HL-60 (cell line): ENCODE measurements around the gene BTN2A1.

Experiments
- DNase-seq, 2 experiments: peaks; one replicate each; pipeline ENCODE4 v3.0.0-alpha.2; 2010 to 2020; ENCODE audit warnings: low read depth in 1 of 2, low spot score in 1 of 2
- H3K27ac ChIP-seq: fragments of 250-450 bp; sonication (Bioruptor Pico); replicated peaks from 2 replicates; pipeline ENCODE4 v1.5.1; 2020; ENCODE audit warnings: mild to moderate bottlenecking, moderate library complexity
- H3K27me3 ChIP-seq: fragments of 250-450 bp; sonication (Bioruptor Pico); 2 replicates; pipeline ENCODE4 v1.5.1; 2021; ENCODE audit warnings: mild to moderate bottlenecking, moderate library complexity; ENCODE audit not compliant: insufficient read depth, poor library complexity, severe bottlenecking
- H3K4me3 ChIP-seq: replicated peaks from 2 replicates; pipeline ENCODE4 v1.5.1; 2011; ENCODE audit warnings: mild to moderate bottlenecking, control low read depth, low read length; ENCODE audit not compliant: insufficient read depth
- GABPA ChIP-seq: IDR thresholded peaks from 2 replicates; pipeline ENCODE4 v1.6.1; 2012; ENCODE audit warnings: low read depth
- POLR2AphosphoS5 ChIP-seq: IDR thresholded peaks from 2 replicates; pipeline ENCODE4 v1.6.1; 2012; ENCODE audit warnings: low read depth
- SPI1 ChIP-seq: IDR thresholded peaks from 2 replicates; pipeline ENCODE4 v1.6.1; 2012; ENCODE audit warnings: low read depth, mild to moderate bottlenecking, borderline replicate concordance
- TF ChIP-seq, protein P1 (sequence below): IDR thresholded peaks from one replicate; pipeline ENCODE4 v1.5.1; 2011; ENCODE audit warnings: low read length, control low read depth, inconsistent platforms; ENCODE audit not compliant: insufficient read depth

BTN2A1 gene

DNA sequence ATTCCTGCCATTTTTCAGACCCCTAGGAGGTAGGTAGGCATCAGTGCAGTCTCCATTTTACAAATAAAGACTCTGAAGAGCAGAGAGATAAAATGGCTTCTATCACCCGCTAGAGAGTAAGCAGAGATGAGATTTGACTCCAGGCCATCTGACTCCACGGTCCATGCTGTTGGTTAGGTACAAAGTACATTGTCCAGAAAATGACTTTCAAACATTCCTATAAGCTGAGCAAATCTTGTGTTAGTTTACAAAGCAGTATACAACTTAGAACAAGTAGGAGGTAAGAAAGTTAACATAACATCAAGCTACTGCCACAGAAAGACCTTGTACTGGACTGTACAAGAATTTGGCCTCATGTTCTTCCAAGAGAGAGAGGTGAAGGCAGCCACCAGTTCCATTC lies 57.2 kb downstream of the BTN2A1 start:
- no peaks in the 10 kb centered on the region for H3K27me3 ChIP-seq
- H3K27ac ChIP-seq, result no peak overlapping the region
- DNase-seq, result no peak
- TF ChIP-seq GABPA (no peak), SPI1 (no peak), POLR2AphosphoS5 (no peak)
- TF ChIP-seq, protein P1, sequence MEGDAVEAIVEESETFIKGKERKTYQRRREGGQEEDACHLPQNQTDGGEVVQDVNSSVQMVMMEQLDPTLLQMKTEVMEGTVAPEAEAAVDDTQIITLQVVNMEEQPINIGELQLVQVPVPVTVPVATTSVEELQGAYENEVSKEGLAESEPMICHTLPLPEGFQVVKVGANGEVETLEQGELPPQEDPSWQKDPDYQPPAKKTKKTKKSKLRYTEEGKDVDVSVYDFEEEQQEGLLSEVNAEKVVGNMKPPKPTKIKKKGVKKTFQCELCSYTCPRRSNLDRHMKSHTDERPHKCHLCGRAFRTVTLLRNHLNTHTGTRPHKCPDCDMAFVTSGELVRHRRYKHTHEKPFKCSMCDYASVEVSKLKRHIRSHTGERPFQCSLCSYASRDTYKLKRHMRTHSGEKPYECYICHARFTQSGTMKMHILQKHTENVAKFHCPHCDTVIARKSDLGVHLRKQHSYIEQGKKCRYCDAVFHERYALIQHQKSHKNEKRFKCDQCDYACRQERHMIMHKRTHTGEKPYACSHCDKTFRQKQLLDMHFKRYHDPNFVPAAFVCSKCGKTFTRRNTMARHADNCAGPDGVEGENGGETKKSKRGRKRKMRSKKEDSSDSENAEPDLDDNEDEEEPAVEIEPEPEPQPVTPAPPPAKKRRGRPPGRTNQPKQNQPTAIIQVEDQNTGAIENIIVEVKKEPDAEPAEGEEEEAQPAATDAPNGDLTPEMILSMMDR, result no peak
- no peak overlapping the region for H3K4me3 ChIP-seq

DNA sequence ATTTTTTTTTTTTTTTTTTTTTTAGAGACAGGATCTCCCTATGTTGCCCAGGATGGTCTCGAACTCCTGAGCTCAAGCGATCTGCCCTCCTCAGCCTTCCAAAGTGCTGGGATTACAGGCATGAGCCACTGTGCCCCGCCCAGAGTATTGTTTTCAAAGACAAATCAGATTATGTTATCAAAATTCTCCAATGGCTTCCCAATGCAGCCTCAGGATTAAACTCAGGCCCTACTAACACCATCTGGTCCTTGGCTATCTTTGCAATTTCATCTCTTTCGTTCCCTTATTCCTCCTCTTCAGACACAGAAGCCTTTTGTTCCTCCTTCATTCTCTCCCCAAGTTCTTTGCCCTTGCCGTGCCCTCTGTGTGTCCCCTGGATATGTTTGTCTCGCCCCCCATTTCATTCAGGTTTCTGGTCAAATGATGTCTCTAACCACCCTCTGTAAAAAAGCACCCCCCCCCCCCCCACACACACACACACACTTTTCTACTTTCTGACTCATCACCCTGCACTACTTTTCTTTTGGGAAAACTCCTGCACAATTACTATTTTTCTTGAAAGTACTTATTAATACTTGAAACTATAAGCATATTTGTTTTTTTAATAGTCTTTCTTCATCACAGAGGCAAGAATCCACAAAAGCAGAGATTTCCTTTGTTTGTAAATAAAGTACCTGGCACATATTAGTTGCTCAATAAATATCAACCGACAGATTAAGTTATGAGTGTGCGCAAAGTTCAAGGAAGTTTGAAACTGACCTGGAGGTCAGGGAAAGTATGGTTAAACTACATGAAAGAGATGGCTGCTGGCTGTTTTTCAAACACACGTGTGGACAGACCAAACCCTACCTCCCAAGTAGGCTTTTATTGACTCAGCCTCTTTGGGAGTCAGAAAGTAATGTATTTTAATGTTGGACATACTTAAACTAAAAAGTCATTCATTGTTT lies 59.0 kb downstream of the BTN2A1 start:
- Histone ChIP-seq H3K27me3 (no peaks in the 10 kb centered on the region), H3K4me3 (no peak overlapping the region), H3K27ac (no peak overlapping the region)
- no peak for DNase-seq
- TF ChIP-seq, protein P1, result no peak
